ENCODE measurements around the gene ADGRF5. TPM values are rescaled to one million over a fixed set of nuclear protein-coding genes. Genes with fewer than 3 reads are reported as not detected.

The ADGRF5 gene
- total RNA-seq, 1 donor from 2014 or later: not detected

DNA sequence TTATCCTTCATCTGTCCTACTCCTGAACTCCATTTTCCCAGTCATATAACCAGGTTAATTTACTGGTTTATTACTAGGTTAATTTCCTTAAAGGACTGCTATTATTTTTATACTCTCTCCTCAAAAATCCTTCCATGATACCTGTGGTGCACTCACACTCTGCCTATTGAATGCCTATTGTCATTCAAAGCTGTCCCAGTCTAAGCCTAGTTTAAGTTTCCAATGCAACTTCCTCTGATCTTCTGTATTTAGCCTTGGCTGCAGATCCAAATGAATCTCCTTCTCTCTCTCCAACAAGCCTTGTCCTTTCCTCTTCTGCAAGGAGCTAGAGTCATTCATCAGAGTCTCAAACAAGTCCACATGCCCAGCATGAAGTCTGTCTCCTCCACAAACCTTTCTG lies 41.3 kb upstream of the ADGRF5 start:
- DNase-seq (ENCODE audit: extremely low spot score, unreplicated experiment): no peak
- H3K4me1 Mint-ChIP-seq (ENCODE audit: unreplicated experiment): no peaks in the 10 kb centered on the region
- TF ChIP-seq, protein P1, sequence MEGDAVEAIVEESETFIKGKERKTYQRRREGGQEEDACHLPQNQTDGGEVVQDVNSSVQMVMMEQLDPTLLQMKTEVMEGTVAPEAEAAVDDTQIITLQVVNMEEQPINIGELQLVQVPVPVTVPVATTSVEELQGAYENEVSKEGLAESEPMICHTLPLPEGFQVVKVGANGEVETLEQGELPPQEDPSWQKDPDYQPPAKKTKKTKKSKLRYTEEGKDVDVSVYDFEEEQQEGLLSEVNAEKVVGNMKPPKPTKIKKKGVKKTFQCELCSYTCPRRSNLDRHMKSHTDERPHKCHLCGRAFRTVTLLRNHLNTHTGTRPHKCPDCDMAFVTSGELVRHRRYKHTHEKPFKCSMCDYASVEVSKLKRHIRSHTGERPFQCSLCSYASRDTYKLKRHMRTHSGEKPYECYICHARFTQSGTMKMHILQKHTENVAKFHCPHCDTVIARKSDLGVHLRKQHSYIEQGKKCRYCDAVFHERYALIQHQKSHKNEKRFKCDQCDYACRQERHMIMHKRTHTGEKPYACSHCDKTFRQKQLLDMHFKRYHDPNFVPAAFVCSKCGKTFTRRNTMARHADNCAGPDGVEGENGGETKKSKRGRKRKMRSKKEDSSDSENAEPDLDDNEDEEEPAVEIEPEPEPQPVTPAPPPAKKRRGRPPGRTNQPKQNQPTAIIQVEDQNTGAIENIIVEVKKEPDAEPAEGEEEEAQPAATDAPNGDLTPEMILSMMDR (IDR thresholded peaks at IDR 0.05): no peak
- H3K27ac Mint-ChIP-seq (ENCODE audit: unreplicated experiment): no peak overlapping the region
- no peak overlapping the region for H3K4me3 Mint-ChIP-seq (ENCODE audit: unreplicated experiment)
- no peaks in the 10 kb centered on the region for H3K9me3 Mint-ChIP-seq (ENCODE audit: unreplicated experiment)
- peaks cover 5% of the 10 kb centered on the region for H3K27me3 Mint-ChIP-seq (ENCODE audit: unreplicated experiment)
- no peaks in the 10 kb centered on the region for H3K36me3 Mint-ChIP-seq (ENCODE audit: unreplicated experiment)

DNA sequence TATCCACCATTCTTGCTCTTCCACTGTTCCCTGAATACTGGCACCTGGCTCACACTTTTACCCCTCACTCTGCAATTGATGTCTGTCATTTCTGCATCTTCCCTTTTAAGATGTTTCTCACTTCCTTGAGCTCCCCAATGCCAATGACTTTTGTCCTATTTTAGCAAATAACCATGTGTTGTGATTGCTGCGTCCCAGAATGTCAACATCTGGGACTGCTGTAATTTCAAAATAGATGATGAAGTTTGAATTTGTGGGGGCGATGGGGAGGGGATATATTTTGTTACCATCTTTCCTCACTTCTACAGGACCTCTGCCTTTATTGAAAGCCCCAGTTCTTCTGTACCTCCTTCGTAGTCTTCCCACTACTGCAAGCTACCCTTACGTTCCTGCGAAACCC lies 40.0 kb upstream of the ADGRF5 start:
- Mint-ChIP-seq H3K4me3 (ENCODE audit: unreplicated experiment) (no peak overlapping the region), H3K9me3 (ENCODE audit: unreplicated experiment) (no peaks in the 10 kb centered on the region), H3K4me1 (ENCODE audit: unreplicated experiment) (no peaks in the 10 kb centered on the region), H3K36me3 (ENCODE audit: unreplicated experiment) (no peaks in the 10 kb centered on the region), H3K27ac (ENCODE audit: unreplicated experiment) (no peak overlapping the region), H3K27me3 (ENCODE audit: unreplicated experiment) (peaks cover 7% of the 10 kb centered on the region)
- TF ChIP-seq, protein P1 (IDR thresholded peaks at IDR 0.05): no peak
- no peak for DNase-seq (ENCODE audit: extremely low spot score, unreplicated experiment)

GRCh38 chr6:46961232-46961631 lies 39.5 kb upstream of the ADGRF5 start:
- Mint-ChIP-seq H3K4me1 (ENCODE audit: unreplicated experiment) (no peaks in the 10 kb centered on the region), H3K9me3 (ENCODE audit: unreplicated experiment) (no peaks in the 10 kb centered on the region), H3K36me3 (ENCODE audit: unreplicated experiment) (no peaks in the 10 kb centered on the region), H3K27me3 (ENCODE audit: unreplicated experiment) (peaks cover 9% of the 10 kb centered on the region), H3K4me3 (ENCODE audit: unreplicated experiment) (no peak overlapping the region), H3K27ac (ENCODE audit: unreplicated experiment) (no peak overlapping the region)
- TF ChIP-seq, protein P1 (IDR thresholded peaks at IDR 0.05): no peak
- no peak for DNase-seq (ENCODE audit: extremely low spot score, unreplicated experiment)

DNA sequence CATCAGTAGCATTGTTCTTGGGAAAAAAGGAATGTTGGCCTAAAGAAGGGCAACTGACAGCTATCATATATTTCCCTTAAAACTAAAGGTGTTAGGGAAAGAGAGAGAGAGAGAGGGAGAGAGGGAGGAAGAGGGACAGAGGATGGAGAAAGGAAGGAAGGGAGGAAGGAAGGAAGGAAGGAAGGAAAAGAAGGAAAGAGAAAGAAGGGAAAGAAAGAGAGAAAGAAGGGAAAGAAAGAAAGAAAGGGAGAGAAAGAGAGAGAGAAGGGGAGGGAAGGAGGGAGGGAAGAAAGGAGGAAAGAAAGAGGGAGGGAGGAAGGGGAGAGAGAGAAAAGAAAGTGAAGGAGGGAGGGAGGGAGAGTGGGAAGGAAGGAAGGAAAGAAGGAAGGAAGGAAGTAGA lies 37.7 kb upstream of the ADGRF5 start:
- Mint-ChIP-seq H3K4me3 (ENCODE audit: unreplicated experiment) (no peak overlapping the region), H3K9me3 (ENCODE audit: unreplicated experiment) (no peaks in the 10 kb centered on the region), H3K36me3 (ENCODE audit: unreplicated experiment) (no peaks in the 10 kb centered on the region), H3K27ac (ENCODE audit: unreplicated experiment) (no peak overlapping the region), H3K27me3 (ENCODE audit: unreplicated experiment) (peaks cover 12% of the 10 kb centered on the region), H3K4me1 (ENCODE audit: unreplicated experiment) (no peaks in the 10 kb centered on the region)
- TF ChIP-seq, protein P1 (IDR thresholded peaks at IDR 0.05): no peak
- DNase-seq (ENCODE audit: extremely low spot score, unreplicated experiment): no peak

DNA sequence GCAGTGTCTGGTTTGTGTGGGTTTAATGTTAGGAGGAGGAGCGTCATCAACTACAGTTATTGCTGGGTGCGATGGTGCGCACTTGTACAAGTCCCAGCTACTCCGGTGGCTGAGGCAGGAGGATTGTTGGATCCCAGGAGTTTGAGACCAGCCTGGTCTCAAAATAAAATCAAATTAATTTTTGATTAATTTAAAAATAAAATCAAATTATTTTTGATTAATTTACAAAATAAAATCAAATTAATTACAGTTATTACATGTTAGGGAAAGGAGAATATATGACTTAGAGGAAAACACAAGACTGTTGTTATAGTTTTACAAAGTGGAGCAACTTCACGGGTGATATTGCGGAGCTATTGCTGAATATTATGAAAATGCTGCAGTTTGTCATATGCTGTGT lies 34.7 kb upstream of the ADGRF5 start:
- TF ChIP-seq, protein P1 (IDR thresholded peaks at IDR 0.05): no peak
- Mint-ChIP-seq H3K9me3 (ENCODE audit: unreplicated experiment) (no peaks in the 10 kb centered on the region), H3K36me3 (ENCODE audit: unreplicated experiment) (no peaks in the 10 kb centered on the region), H3K4me1 (ENCODE audit: unreplicated experiment) (no peaks in the 10 kb centered on the region), H3K27me3 (ENCODE audit: unreplicated experiment) (peaks cover 12% of the 10 kb centered on the region), H3K27ac (ENCODE audit: unreplicated experiment) (no peak overlapping the region), H3K4me3 (ENCODE audit: unreplicated experiment) (no peak overlapping the region)
- no peak for DNase-seq (ENCODE audit: extremely low spot score, unreplicated experiment)

Data from osteocyte (in vitro differentiated cells).